HUES48 (cell line): ENCODE data around the gene TMEM145.

Source experiments
- H3K27ac ChIP-seq: one replicate; pipeline ENCODE4 v1.7.0; 2013; ENCODE audit warnings: low read depth, low read length, inconsistent platforms
- H3K27me3 ChIP-seq: 2 replicates; pipeline ENCODE4 v1.6.1; 2013; ENCODE audit warnings: mild to moderate bottlenecking, low read length; ENCODE audit not compliant: control insufficient read depth, insufficient read depth
- H3K36me3 ChIP-seq: 2 replicates; pipeline ENCODE4 v1.6.1; 2013; ENCODE audit warnings: low read length; ENCODE audit not compliant: control insufficient read depth, insufficient read depth
- H3K4me1 ChIP-seq: 2 replicates; pipeline ENCODE4 v1.6.1; 2013; ENCODE audit warnings: mild to moderate bottlenecking, low read length; ENCODE audit not compliant: control insufficient read depth, insufficient read depth
- H3K4me3 ChIP-seq: 2 replicates; pipeline ENCODE4 v1.5.1; 2013; ENCODE audit warnings: mild to moderate bottlenecking, low read depth, low read length
- H3K9ac ChIP-seq: 2 replicates; pipeline ENCODE4 v1.6.1; 2013; ENCODE audit warnings: mild to moderate bottlenecking, low read depth, low read length, moderate library complexity
- H3K9me3 ChIP-seq: 2 replicates; pipeline ENCODE4 v1.6.1; 2013; ENCODE audit warnings: low read length; ENCODE audit not compliant: control insufficient read depth, insufficient read depth

TMEM145 gene

GRCh38 chr19:42278452-42279154, 34.5 kb upstream of the TMEM145 start:
- peaks cover 16% of the 10 kb centered on the region; the same call in 1 of the 2 replicates for H3K36me3 ChIP-seq
- H3K9ac ChIP-seq = no peak overlapping the region
- H3K9me3 ChIP-seq = no peaks in the 10 kb centered on the region
- H3K27ac ChIP-seq = no peak overlapping the region
- H3K4me1 ChIP-seq = peaks cover 26% of the 10 kb centered on the region
- H3K27me3 ChIP-seq = no peaks in the 10 kb centered on the region
- no peak overlapping the region for H3K4me3 ChIP-seq

GRCh38 chr19:42279155-42279901, 33.8 kb upstream of the TMEM145 start:
- Histone ChIP-seq H3K27ac (no peak overlapping the region), H3K27me3 (no peaks in the 10 kb centered on the region), H3K9me3 (no peaks in the 10 kb centered on the region), H3K4me3 (peak overlapping the region; percentile 92), H3K4me1 (peaks cover 26% of the 10 kb centered on the region), H3K36me3 (peaks cover 10% of the 10 kb centered on the region; the same call in 1 of the 2 replicates), H3K9ac (no peak overlapping the region)

GRCh38 chr19:42279902-42280814, 33.0 kb upstream of the TMEM145 start:
- Histone ChIP-seq H3K36me3 (peaks cover 3% of the 10 kb centered on the region; the same call in 1 of the 2 replicates), H3K9me3 (no peaks in the 10 kb centered on the region), H3K27me3 (no peaks in the 10 kb centered on the region), H3K4me1 (peaks cover 29% of the 10 kb centered on the region), H3K4me3 (peak overlapping the region; percentile 92), H3K9ac (no peak overlapping the region), H3K27ac (peak overlapping the region; percentile 81)

- Histone ChIP-seq H3K4me3 (peak overlapping the region; percentile 92), H3K9ac (no peak overlapping the region), H3K4me1 (peaks cover 35% of the 10 kb centered on the region), H3K27ac (peak overlapping the region; percentile 83), H3K36me3 (peaks cover 3% of the 10 kb centered on the region; the same call in 1 of the 2 replicates), H3K27me3 (no peaks in the 10 kb centered on the region), H3K9me3 (no peaks in the 10 kb centered on the region)
Measured at GRCh38 chr19:42280815-42281145, 32.3 kb upstream of the TMEM145 start.

GRCh38 chr19:42281146-42281826, 31.8 kb upstream of the TMEM145 start:
- Histone ChIP-seq H3K9me3 (no peaks in the 10 kb centered on the region), H3K36me3 (peaks cover 3% of the 10 kb centered on the region; the same call in 1 of the 2 replicates), H3K27ac (peak overlapping the region; percentile 83), H3K4me3 (peak overlapping the region; percentile 92), H3K9ac (no peak overlapping the region), H3K27me3 (no peaks in the 10 kb centered on the region), H3K4me1 (peaks cover 35% of the 10 kb centered on the region)

DNA sequence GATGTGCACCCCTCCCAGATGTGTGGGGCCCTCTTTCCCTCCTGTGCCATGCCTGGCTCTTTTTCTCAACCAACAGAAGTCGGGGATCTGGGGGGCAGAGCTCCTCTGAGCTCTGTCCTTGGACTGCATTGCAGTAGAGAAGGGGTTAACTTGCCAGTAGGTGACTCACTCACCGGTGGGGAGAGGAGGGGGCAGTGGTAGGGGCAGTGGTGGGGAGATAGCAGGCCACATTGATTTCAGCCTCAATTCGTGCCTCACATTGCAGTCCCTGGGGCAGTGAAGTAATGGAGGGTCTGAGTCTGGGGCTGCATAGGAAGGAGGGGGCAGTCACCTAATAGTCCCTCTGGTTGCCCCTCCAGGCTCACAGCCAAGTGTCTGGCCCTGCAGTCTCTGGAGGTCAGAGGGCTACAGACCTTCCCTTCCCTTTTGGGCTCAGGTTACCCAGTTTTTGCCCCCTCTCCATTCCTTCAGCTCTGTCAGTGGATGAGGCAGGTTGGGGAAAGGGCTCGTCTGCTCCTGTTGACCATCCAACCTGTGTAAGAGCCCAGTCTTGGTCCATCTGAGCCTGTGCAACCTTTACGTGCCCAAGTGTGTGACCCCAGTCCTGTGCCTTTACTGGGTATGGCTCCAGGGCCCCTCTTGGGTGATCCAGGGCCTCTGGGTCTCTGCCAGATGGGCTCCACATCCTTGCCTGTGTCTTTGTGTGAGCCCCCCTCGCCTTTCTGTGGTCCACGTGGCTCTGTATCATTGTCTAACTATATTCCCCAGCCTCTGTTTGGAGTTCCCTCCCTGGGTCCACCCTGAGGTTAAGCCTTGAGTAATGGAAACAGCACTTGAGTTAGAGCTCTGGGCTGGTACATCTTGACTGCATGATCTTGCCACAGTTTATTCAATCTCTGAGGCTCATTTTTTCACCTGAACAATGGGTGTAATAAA, 31.0 kb upstream of the TMEM145 start:
- H3K36me3 ChIP-seq = peaks cover 2% of the 10 kb centered on the region
- H3K9ac ChIP-seq = no peak overlapping the region
- H3K27ac ChIP-seq = peak overlapping the region; percentile 83
- peak overlapping the region; percentile 92 for H3K4me3 ChIP-seq
- peaks cover 35% of the 10 kb centered on the region for H3K4me1 ChIP-seq
- H3K27me3 ChIP-seq = no peaks in the 10 kb centered on the region
- H3K9me3 ChIP-seq = no peaks in the 10 kb centered on the region

GRCh38 chr19:42282819-42283187, 30.3 kb upstream of the TMEM145 start:
- H3K4me3 ChIP-seq = peak overlapping the region; percentile 66; the same call in 1 of the 2 replicates
- H3K27me3 ChIP-seq = no peaks in the 10 kb centered on the region
- peak overlapping the region; percentile 83 for H3K27ac ChIP-seq
- no peak overlapping the region for H3K9ac ChIP-seq
- H3K9me3 ChIP-seq = no peaks in the 10 kb centered on the region
- peaks cover 35% of the 10 kb centered on the region for H3K4me1 ChIP-seq
- peaks cover 9% of the 10 kb centered on the region for H3K36me3 ChIP-seq

DNA sequence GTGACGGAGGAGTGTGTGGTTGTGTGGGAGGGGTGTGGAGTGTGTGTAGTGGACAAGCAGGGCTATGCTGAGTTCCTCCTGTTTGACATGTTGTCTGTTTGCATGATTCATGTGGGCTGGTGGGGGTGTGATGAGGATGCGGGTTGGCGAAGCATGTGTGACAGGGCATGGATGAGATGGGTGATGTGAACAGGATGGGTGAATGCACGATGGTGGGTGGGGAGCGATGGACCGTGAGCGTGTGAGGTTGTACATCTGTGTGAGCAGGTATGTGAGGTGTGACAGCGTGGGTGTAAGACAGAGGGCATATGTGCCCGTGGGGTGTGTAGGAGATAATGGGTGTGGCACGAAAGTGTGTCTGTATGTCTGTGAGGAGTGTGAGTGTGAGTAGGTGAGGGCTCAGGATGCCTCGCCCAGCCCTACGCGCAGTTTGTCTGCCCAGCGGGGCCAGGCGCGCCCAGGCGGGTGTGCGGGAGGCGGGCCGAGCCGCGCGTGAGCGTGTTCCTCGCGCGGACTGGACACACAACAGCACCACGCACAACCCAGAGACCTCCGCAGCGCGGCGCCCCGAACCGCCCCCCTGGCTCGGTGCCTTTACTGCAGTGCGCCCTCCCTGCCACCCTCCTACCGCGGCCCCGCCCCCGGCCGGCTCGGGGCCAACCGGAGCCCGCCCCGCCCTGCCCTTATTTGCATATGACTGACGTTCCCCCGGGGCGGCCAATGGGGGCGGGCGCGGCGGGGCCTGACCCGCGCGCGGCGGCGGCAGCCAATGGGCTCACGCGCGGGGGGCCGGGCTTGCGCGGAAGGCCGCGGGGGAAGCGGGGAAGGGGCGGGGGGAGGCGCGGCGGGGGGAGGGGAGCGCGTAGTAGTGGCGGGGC, 29.7 kb upstream of the TMEM145 start:
- peaks cover 15% of the 10 kb centered on the region for H3K36me3 ChIP-seq
- peaks cover 35% of the 10 kb centered on the region for H3K4me1 ChIP-seq
- H3K9ac ChIP-seq = no peak overlapping the region
- H3K27ac ChIP-seq = peak overlapping the region; percentile 84
- no peaks in the 10 kb centered on the region for H3K9me3 ChIP-seq
- peak overlapping the region; percentile 66 for H3K4me3 ChIP-seq
- H3K27me3 ChIP-seq = no peaks in the 10 kb centered on the region

DNA sequence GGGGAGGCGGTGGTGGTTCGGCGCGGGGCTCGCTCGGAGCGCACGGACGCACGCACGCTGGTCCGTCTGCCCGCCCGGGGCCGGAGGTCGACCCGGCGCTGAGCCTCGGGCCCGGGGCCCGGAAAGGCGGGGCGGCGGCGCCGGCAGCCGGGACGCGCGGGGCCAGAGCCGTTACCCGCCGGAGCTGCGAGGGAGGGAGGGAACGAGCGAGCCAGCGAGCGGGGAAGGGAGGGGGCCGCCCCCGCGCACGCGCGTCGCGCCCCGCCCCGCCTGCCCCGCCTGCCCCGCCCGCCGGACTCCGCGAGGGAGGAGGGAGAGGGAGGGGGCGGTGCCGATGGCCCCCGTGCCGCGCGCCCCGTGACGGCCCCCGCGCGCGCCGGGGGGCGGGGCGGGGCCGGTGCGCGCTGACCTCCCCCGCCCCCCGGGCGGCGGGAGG, 29.0 kb upstream of the TMEM145 start:
- Histone ChIP-seq H3K27ac (peak overlapping the region; percentile 84), H3K4me1 (peaks cover 35% of the 10 kb centered on the region), H3K9ac (peak overlapping the region; percentile 58; the same call in 1 of the 2 replicates), H3K27me3 (no peaks in the 10 kb centered on the region), H3K4me3 (peak overlapping the region; percentile 59; the same call in 1 of the 2 replicates), H3K9me3 (no peaks in the 10 kb centered on the region), H3K36me3 (peaks cover 22% of the 10 kb centered on the region)
